ENCODE measurements around the gene GPAT3.

DNA sequence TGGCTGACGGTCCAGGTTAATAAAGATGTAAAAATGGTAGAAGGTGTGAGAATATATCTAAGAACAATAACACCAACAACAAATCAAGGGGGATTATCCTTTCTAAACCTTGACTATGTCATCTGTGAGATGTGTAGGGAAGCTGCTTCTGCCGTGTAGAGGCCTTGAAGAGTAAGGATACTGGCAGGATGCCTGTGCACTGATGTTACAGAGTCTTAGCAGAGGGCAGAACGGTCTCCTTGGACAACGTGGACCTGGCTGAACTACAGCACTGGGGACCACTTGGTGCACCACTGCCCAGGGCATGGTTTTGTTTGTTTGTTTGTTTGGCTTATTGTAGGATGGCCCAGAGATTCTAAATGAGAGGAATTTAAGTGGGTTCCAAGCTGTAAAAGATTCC lies 33.5 kb downstream of the GPAT3 start:
- TF ChIP-seq, protein P1, sequence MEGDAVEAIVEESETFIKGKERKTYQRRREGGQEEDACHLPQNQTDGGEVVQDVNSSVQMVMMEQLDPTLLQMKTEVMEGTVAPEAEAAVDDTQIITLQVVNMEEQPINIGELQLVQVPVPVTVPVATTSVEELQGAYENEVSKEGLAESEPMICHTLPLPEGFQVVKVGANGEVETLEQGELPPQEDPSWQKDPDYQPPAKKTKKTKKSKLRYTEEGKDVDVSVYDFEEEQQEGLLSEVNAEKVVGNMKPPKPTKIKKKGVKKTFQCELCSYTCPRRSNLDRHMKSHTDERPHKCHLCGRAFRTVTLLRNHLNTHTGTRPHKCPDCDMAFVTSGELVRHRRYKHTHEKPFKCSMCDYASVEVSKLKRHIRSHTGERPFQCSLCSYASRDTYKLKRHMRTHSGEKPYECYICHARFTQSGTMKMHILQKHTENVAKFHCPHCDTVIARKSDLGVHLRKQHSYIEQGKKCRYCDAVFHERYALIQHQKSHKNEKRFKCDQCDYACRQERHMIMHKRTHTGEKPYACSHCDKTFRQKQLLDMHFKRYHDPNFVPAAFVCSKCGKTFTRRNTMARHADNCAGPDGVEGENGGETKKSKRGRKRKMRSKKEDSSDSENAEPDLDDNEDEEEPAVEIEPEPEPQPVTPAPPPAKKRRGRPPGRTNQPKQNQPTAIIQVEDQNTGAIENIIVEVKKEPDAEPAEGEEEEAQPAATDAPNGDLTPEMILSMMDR (IDR thresholded peaks at IDR 0.05), result no peak
- TF ChIP-seq EP300 (IDR thresholded peaks at IDR 0.05) (no peak), POLR2AphosphoS5 (IDR thresholded peaks at IDR 0.05) (no peak)
